ENCODE results near the gene B3GALNT2. TPM values are rescaled to one million over a fixed set of nuclear protein-coding genes. Genes with fewer than 3 reads are reported as not detected.
"Not testable (repeated sequence)": the region's sequence is repeated elsewhere in the genome, so short reads cannot be mapped to it uniquely, and the experiment has no call there.

The B3GALNT2 gene
- total RNA-seq: 40.3 TPM

DNA sequence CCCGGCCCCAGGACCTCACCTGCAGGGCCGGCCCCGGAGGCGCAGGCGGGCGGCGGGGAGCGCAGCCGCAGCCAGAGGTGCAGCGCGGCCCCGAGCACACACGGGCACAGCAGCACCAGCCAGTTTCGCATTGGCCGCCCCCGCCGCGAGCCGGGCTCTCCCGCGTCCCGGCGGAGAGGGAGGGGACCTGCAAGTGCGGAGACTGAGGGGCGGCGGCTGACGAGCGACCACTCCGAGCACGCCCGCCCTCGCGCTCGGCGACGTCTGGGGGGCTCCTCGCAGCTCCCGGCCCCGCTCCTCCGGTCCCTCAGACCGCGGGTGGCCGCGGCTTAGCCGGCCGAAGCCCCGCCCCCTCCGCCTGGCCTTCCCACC, at the start of gene B3GALNT2:
TSS of gene B3GALNT2 (minus strand) at position 331 of the 372 bp plus-strand sequence. CDS start at position 131, 200 bp downstream.
- no peak for DNase-seq

DNA sequence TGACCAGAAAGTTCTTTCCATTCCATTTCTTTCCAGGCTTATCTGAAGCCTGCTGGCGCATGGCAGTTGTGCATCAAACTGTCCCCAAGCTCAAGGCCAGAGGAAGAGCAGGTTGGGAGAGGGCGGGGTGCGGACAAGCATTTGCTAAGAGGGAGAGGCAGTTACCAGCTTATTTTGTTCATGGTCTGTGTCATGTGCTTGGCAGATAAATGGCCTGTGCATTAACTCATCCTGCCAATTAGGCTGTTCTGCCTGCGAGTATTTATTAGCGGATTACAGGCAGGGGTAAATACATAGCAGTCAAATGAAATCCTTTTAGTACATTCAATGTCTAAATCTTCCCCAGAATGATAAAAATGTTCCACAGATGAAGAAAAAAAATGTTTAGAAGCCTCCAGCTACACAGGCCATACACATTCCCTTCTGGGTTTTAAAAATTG, 48.9 kb upstream of the B3GALNT2 start:
- no peak for DNase-seq

DNA sequence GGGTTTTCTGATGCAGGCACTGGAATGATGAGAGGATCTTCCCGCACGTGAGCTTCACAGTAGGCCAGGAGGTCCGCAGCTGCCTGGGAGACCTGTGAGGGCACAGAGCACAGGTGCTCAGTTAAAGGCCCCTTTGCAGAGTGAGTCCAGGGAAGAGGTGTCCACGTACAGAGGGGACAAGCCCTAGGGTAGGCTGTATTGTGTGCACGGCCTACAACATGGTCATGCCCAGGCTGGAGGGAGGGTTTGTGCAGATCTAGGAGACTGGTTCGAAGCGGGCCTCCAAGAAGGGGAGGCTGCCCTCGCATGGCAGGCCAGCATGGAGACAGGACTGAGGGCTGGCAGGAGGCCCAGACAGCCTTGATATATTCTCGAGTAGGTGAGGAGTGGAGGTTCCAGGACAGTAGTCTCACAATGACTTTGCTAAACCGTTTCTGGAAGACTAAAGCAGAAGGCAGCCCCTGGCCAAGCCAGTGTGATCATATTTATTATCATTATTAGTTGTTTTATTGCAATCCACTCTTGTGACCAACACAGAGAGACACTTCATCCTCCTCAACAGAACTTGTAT, 48.0 kb upstream of the B3GALNT2 start:
- no peak for DNase-seq

DNA sequence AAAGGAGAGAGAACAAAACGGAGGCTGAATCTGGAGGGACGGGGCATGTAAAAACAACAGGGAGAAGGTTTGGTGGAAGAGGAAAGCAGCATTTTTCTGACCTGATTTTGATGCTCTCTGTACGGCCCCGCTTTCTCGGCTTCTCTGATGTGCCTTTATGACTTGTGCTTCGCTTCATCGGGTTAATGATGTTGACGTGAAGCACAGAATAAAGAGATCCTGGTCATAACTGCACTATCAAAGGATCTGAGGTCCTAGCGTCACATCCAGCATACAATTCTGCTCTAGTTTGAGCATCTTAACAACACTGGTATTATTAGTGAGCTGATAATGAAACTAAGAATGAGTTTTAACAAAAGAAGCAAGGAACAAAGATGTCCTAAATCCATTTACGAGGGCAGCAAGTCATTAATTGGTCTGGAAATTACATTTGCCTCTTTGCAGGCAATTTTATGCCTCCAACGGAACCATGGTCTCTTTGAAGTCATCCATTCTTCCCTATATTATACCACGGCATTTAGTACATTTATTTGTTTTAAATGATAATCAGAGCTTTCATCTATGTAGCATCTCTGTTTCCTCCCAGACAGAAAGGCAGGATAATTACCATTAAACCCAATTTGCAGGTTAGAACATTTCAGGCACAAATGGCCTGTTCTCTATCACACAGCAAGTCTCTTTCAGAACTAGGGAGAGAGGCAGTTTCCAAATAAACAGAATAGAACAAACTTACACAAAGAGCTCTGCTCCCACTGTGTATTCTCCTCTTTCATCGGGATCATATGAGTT, 45.3 kb upstream of the B3GALNT2 start:
- DNase-seq: no peak

DNA sequence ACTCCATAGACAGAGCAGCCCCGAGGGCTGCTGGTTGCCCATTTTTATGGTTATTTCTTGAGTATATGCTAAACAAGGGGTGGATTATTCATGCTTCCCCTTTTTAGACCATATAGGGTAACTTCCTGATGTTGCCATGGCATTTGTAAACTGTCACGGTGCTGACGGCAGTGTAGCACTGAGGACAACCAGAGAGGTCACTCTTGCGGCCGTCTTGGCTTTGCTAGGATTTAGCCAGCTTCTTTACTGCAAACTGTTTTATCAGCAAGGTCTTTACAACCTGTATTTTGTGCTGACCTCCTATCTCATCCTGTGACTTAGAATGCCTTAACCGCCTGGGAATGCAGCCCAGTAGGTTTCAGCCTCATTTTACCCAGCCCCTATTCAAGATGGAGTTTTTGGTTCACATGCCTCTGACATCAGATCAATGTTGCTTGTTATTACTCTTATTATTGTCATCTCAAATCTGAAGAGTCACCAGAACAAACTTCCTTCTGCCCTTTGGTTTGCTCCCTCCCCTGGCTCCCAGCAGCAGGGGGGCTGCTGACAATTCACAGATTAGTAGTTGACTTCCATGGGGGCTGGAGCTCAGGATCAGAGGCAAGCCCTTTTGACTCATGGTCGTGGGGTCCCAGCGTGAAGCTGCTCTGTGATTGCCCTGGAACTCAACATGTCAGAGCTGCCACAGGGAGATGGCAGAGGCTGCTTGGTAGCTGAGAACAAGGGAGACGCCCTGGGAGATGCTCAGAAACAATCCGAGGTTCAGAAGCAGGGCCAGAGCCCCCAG, 42.3 kb upstream of the B3GALNT2 start:
- DNase-seq: not testable (repeated sequence)

DNA sequence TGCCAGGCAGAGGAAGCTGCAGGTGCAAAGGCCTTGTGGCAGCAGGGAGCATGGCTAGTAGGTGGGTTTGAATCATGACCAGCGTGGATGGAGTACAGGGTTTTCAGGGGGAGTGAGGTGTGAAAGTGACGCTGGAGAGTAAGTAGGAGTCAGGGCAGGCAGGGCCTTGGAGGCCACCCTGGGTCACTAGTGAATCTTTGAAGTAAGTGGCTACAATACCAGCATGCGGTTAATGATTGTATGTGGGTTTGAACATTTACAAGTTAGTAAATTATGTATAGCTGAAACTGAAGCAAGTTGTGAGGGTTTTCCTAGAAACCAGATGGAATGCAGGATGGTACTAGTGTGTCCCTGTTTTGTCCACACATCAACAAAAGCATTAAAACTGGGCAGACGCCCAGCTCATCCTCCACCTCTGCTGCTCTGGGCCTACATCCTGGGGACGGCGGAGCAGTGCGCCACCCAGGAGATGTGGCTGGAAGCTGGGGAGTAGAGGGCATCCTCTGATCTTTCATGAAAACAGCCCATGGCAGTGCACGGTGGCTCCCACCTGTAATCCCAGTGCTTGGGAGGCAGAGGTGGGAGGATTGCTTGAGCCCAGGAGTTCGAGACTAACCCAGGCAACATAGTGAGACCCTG, 41.2 kb upstream of the B3GALNT2 start:
- DNase-seq: no peak

DNA sequence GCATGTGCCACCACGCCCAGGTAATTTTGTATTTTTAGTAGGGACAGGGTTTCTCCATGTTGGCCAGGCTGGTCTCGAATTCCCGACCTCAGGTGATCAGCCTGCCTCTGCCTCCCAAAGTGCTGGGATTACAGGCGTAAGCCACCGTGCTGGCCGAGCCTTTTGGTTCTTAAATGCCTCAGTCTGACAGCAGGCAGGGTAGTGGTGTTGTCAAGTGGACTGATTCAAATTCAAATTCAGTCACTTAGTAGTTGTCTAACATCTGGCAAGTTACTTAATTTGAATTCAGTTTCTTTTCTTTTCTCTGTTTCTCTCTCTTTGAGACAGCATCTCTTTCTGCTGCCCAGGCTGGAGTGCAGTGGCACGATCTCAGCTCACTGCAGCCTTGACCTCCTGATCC, 38.6 kb upstream of the B3GALNT2 start:
- not testable (repeated sequence) for DNase-seq

DNA sequence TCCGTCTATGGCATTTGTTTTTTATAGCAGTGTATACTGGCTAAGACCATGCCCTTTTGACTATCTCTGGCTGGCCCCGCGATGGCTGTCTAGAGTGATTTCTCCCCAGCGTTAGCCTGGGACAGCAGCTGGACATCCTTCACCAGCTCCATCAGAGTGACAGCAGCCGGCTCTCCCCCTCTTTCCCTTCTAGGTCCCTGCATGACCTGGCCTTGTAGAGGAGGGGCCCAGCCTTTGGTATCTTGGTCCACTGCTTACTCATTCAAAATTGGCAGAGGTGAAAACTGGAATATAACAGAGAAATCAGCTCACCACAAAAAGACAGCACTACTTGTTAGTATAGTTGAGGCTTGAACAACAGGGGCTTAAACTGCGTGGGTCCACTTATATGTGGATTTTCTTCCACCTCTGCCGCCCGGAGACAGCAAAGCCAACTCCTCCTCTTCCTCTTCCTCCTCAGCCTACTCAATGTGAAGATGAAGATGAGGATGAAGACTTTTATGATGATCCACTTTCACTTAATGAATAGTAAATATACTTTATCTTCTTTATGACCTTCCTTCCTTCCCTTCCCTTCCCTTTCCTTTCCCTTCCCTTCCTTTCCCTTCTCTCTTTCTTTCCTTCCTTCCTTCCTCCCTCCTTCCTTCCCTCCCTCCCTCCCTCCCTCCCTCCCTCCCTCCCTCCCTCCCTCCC, 29.4 kb upstream of the B3GALNT2 start:
- DNase-seq: no peak

DNA sequence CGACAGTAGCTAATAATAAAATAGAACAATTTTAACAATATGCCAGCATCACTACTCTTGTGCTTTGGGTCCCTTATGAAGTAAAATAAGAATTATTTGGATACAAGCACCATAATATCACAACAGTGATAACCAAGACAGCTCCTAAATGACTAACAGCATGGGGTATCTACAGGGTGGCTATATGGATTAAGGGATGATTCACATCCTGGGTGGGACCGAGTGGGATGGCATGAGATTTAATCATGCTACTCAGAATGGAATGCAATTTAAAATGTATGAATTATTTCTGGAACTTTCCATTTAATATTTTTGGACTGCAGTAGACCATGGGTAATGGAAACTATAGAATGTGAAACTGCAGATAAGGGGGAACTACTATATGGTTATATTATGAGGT, 28.1 kb upstream of the B3GALNT2 start:
- DNase-seq: no peak

DNA sequence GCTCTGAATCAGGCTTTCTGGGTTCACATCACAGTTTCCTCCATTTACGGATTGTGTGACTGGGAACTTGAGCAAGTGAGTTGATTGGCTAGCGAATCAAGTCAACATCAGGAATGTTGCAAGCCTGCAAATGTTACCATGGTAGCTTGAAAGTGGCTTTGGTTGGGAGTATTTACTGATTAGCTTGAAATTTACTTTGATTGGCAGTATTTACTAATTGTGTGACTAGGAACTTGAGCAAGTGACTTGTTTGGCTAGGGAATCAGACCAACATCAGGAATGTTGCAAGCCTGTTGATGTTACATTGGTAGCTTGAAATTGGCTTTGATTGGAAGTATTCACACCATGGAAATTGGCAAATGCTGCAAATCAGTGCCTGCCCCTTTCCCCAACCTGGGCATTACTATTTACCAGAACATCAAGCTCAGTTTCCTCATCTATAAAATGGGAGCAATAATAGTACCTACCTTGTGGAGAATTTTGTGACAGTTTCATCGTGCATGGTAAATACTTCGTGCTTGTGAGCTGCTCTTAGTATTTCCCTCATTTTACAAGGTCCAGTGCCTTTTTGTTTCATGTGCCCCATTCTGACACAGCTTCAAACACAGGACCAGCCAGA, 23.1 kb upstream of the B3GALNT2 start:
- no peak for DNase-seq

DNA sequence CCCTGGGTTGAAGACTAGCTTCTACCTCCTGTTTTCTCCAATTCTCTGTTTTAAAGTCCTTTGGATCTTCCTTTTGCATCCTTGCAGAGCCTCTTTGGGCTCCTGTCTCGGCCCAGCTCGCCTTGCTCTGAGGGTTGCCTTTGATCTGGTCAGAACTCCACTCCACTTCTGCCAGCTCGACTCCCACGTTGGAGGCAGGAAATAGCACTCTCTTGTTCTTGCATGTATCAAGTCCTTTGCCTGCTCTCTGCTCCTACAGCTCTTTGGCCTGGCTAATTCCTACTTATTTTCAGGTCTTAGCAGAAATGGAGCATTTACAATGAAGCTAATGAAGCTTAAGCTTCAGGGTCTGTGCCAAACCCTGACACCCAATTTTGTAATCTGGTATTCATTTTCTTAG, 21.1 kb upstream of the B3GALNT2 start:
- no peak for DNase-seq

DNA sequence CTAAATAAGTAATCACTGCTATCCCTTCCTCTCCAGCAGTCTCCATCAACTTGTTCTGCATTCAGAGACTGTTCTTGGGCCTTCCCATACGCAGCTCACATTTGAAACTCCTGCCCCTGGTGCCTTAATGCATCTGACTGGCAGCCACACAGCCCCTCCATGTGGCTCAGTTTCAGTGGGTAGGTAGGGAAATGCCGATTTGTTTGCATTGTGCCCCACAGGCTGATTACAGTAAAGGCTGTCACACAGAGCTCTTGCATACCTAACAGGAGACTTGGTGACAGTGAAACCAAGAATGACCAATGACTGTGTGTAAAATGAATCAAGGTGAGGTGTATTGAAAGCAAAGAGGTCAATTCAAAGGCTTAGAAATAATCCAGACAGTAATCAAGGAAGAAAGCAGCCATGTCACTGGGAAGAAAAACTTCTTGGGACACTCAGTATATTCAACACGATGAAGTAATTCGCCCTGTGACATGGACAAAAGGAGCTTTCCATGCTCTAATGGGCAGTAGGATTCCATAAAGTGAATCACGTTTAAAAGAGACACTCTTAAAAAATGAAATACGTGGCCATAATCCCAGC, 12.7 kb upstream of the B3GALNT2 start:
- no peak for DNase-seq

DNA sequence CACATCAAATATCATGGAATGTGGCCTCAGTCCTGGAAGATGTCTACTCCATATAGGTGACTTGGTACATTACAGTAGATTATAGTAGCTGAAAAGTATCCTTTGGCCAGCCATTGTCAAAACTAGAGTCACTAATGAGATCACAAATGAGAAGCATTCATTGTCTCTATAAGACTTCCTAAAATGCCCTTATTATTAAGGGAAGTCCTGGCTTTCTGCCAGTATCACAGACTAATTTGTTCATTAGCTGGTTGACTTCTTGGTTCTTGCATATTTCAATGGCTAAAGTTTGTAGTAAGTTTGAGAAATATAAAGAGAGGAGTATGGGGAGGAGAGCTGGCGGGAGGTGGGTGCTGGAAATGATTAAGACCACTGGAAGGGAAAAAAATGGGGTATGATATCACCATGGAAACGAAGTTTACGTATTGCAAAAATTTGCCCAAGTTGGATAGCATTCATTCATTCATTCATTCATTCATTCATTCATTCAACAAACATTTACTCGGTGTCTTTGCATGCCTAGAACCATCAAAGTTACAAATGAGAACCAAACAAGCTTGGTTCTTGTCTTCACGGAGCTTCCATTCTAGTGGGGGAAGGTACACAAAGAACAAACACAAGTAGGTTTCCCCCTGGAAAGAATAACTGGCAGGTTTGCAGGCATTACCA, 11.7 kb upstream of the B3GALNT2 start:
- no peak for DNase-seq

DNA sequence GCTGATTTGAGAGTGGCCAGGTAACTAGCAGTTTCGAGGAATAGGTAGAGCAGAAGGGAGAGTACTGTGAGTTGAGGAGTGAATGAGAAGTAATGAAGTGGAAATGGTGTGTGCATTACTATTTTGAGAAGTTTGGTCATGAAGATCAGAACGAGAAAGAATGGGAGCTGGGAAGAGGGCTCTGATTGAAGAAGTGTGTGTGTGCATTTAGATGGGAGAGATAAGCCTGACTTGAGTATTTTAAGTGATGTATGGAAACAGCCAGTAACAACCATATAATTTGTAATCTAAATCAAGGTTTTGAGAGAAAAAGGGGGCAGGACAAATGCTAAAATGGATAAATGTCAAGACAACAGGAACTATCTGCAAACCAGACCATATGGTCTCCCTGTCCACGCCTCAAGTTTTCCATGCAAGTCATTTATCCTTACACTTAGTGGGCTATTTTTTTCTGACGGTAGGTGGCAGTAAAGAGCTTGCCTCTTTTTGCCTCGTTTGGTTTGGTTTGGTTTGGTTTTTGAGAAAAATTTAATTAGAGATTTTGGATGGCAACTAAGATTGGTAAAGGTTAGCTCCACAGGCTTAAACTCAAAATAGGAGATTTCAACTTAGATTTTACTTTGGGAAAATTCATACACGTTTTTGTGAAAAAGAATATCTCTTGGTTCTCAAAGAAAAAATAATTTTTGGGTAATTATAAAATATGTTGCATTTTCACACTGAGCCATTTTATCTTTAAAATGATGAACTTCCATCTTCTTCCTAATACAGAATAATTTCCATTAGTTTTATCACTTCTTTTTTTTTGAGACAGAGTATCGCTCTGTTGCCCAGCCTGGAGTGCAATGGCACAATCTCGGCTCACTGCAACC, 9.5 kb upstream of the B3GALNT2 start:
- DNase-seq: peak; percentile 55

DNA sequence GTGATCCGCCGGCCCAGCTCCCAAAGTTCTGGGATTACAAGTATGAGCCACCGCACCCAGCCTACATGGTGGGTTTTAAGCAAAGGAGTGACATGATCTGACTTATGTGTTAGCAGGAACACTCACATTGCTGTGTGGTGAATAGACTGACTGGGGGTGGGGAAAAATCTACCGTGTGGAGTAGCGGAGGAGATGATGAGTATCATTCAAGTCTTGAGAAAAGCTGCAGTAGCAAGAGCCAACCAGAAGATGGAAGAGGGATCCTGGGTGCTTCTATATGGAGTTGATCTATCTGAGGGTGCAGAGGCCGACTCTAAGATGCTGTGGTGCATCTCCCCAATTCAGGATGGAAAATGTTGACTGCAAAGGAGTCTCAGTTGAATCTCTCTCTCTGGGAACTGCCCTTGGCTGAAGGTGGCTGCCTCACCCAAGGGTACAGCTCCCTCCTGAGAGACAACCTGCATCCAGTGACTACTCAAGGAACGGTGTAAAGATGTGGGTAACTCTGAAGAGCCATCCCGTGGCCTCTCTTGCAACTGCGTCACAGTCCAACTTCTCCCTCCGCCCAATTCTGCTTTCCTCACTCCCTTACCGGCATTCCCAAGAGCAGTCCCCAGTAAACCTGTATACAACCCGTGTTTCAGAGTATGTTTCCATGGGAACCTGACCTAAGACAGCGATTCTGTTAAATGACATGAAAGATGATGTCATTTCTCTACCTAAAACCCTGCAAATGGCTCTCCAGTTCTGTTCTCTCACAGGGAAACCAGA, 7.4 kb upstream of the B3GALNT2 start:
- no peak for DNase-seq

DNA sequence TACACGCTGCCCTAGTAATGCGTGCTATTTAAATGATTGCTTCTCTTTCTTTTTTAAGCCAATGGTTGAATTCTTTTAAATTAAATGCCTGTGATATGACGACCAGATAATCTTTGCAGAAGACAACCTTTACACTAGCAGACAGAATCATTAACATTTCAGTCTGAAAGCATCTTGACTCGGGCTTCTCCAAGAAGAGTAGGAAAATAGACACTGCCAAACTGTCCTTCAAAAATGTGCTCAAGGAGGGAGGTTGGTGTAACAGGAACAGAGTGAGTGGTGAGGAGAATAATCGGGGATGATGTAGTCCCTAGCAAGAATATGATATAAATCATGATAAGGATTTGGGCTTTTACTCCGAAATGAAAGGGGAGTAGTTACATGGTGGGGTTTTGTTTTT, 6.6 kb upstream of the B3GALNT2 start:
- DNase-seq: no peak

DNA sequence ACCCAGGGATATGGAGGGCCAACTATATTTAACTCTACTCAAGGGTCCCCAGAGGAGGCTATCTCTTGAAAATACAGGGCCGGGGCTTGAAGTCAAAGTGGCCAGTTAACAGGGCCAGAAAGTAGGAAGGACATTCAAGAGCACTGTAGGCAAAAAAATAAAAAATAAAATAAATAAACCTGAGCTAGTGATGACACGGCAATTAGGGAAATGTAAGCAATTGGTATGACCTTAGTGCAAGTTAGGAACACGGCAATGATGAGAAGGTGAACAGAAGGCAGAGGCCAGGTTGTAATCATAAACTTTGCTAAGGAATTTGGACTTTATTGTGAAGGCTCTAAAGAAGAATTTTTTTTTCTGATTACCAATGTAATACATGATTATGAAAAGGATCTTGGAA, 3.4 kb upstream of the B3GALNT2 start:
- no peak for DNase-seq

DNA sequence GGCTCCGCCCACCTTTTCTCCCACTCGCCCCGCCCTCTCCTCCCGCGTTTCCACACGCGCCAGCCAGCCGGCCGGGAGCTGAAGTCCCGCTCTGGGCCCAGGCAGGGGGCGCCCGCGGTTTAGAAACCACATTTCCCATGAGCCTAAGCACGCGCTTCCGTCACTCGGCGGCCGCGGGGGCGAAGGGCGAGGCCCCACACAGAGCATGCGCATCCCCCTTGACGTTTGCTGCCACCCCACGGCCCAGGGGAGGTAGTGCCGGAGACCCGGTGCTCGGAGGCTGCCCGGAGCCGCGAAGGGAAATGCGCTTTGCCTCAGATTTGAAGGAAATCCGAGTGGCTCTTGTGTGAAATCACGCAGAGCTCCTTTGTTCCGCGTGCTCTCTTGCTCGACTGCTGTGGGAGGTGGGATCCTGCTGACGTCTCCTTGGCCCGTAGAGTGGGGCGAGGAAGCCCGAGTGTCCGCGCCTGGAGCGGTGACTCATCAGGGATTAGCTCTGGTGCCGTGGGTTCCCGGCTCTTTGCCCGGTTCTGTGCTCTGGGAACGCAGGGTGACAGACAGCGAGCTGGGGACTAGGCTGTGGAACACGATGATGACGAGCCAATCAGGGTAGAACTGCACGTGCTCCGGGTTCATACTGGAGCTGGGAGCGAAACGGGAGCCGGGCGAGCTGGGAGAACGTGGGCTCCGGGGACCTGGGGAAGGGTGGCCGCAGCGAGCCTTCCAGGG, 406 bp upstream of the B3GALNT2 start:
- peak; percentile 98 for DNase-seq
